ENCODE data around the gene CCDC39.
A peak's percentile ranks its signal among the peaks of the same experiment; 100 is the strongest.
"Not testable (repeated sequence)": the region's sequence is repeated elsewhere in the genome, so short reads cannot be mapped to it uniquely, and the experiment has no call there.

The CCDC39 gene

DNA sequence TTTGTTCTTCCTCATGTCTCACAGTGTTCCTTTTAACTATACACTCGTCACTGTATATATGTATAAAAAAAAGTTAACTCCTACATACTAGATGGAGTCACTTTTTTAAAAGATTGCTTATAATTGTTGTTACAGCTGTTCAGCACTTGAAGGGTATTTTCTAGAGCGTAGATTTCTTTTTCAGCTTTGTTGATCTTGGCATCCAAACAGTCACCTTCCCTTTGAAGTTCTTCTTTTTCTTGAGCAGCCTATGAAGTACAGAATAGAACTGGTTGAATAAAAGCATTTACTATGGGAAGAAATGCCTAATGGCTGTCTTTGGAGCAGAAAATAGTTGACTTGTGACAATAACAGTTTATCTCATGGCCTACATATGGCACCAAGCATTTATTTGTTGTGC lies 59.6 kb downstream of the CCDC39 start:
- DNase-seq = no peak

- not testable (repeated sequence) for DNase-seq
Observed at GRCh38 chr3:180618563-180618962, 60.7 kb downstream of the CCDC39 start.

GRCh38 chr3:180617049-180617448 lies 62.2 kb downstream of the CCDC39 start:
- no peak for DNase-seq

- no peak for DNase-seq
Observed at GRCh38 chr3:180615954-180616353, 63.3 kb downstream of the CCDC39 start.

DNA sequence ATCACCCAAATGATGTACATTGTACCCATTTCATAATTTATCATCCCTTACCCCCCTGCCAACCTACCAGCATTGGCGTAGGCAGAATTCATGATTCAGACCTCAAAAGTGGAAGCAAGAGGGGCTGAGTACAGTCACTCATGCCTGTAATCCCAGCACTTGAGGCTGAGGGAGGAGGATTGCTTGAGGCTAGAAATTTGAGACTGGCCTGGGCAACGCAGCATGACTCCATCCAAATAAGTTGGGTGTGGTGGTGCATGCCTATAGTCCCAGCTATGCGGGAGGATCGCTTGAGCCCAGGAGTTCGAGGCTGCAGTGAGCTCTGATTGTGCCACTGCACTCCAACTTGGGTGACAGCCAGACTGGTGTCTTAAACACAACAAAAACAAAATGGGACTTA lies 66.9 kb downstream of the CCDC39 start:
- no peak for DNase-seq

DNA sequence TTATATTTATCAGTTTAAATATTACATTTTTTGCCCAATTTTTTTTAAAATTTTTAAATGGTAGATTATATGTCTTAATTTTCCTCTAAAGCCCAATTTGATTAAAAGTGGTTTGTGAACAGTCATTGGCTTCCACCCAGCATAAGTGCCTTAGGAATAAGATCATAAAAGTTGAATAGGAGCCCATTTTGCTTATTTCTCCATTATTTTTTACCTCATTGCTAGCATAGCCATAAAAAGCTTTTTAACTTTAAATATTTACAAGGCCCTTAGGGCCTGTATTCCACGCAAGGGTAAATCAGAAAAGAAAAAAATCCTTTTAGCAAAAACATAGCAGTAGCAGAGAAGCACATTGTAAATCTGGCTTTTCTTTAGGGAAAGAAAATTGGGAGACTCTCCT lies 68.3 kb downstream of the CCDC39 start:
- DNase-seq = no peak

DNA sequence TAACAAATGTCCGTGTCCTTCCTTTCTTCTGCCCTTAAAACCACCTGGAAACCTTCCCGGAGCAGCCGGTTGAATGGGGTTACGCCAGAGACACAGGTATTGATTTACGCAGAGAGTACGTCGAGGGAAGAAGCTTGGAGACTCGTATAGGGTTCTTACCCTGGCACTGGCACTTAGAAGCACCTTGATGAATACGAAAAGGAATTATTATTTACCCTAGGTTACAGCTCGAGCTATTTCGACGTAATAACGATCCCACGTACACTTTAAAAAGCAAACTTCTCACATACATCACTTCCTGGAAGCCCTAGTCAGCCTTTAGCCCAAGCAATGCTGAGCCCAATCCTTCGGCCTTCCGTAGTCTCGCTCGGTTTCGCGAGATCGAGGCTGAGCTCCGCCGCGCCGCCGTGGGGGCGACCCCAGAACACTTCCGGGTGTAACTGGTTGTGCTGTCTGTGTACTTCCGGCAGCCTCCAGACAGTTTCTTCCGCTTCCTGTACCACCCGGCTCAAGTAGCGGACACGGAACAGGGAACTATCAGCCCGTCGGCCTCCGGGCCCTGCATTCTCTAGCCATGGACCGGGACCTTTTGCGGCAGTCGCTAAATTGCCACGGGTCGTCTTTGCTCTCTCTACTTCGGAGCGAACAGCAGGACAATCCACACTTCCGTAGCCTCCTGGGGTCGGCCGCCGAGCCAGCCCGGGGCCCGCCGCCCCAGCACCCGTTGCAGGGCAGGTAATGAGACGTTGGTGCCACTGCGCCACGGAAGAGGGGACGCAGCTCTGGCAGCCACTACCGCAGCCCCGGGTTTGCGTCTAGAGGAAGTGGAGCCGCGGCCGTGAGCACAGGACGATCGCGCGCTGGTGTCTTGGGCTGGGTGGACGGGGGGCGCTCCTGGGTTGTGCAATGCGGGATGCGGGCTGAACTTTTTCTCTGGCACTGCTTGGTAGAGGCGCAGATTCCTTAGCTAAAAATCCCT lies 77.3 kb downstream of the CCDC39 start, which contains the start of gene TTC14:
Gene TTC14 (plus strand): TSS at position 476 of the 979 bp plus-strand sequence. CDS start 99 bp downstream, at position 575.
- DNase-seq = peak; percentile 97

GRCh38 chr3:180600473-180600872 lies 78.8 kb downstream of the CCDC39 start:
- no peak for DNase-seq

- DNase-seq = no peak
Observed at GRCh38 chr3:180595559-180595935, 83.7 kb downstream of the CCDC39 start.

DNA sequence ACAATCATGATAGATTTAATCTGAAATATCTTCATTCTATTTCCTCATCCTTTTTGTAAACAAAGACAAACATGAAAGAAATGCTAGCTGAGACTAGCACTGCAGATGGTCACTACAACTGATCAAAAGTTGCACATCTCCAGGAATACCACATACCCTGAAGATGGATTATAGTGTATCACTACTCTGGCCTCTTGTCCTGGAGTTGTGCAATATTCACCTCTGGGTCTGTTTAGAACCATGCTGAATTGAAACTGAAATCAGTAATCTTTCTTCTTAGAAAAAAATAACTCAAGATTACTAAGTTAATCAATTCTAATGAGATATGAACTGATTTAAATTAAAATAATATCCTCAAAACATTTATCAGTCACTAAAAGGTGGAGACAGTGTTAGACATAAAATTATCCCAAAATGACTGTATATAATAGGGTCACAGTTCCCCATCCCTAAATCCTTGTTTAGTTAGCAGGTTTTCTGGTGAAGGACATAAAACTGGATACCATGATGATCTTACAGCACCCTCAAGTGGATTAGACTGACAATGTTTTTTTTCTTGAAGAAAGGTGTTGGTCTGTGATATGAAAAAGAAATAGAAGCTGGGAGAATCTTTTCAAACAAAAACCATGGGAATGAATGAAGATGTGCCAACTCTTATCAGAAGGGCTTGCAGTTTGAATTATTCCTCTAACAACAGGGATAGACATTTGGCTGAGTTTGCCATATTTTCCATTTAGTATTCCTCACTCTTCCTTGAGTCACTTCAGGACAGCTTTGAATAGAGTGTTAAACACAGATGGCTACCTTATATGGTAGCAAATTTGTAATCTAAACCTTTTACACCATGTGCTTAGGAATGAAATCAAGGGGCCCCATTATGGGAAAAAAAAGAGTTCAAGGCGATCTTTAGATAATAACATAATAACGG lies 84.4 kb downstream of the CCDC39 start:
- no peak for DNase-seq

- not testable (repeated sequence) for DNase-seq
Observed at GRCh38 chr3:180593631-180594030, 85.7 kb downstream of the CCDC39 start.

GRCh38 chr3:180590396-180590795 lies 88.9 kb downstream of the CCDC39 start:
- no peak for DNase-seq

GRCh38 chr3:180580934-180581333 lies 98.4 kb downstream of the CCDC39 start:
- no peak for DNase-seq

DNA sequence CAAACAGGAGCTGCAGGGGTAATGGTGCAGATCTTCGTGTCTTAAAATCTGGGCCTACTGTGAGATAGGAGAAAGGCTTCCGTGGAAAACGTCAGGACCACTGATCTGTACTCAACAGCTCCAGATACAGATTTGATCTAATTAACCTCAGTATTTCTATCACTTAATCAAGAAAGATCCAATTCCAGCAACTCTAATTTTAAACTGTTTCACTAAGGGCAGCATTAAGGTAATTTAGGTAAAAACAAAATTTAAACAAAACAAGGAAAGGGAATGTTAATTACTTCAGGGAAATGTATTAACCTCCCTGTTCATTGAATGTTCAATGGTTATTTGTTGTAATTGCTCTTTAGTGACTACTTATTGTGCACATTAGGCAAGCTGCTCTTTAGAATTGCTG lies 103.7 kb downstream of the CCDC39 start:
- DNase-seq = no peak

- no peak for DNase-seq
Observed at GRCh38 chr3:180571831-180572598, 107.3 kb downstream of the CCDC39 start.

DNA sequence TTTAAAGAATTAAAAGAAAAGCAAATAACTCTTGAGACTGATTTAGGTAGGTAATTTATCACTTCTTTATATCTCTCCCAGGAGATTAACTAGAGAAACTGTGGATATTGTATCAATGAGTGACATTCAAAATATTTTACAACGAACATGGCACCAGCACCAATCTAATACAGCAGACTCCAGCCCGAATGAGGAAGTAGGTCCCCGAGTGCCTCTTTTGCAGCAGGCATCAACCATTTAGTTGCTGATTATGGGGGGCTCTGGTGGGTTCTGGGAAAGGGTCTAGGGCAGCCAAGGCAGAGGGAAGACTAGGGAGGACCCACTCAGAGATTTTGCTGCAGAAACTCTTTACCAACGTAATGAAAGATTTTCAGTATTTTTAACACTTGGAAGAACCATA lies 109.1 kb downstream of the CCDC39 start:
- no peak for DNase-seq

DNA sequence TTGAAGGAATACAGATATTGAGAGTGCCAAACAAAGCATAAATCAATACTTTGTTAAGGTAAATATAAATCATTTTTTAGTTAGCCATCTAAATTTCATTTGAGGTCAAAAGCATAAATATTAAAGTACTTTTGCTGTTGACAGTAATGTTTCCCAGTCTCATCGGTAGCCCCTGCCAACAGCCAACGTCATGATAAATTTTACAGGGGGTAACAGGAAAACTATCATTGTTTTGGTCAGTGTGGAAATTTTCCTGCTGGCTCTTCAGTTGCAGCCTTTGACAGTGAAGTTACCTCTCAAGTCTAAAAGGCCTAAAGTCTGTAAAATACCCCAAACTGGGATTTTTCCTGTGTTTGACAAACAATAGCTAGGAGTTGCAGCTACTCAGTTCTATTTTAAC lies 114.6 kb downstream of the CCDC39 start:
- DNase-seq = no peak
